Glutamatergic neuron (in vitro differentiated cells): ENCODE results near the gene TRUB1. TPM values are rescaled to one million over a fixed set of nuclear protein-coding genes. Genes with fewer than 3 reads are reported as not detected.

Experiments used
- DNase-seq: peaks from one replicate; pipeline ENCODE4 v3.0.0; 2022
- H3K27ac Mint-ChIP-seq: one replicate; pipeline ENCODE4 v1.8.0; 2020; ENCODE audit warnings: mild to moderate bottlenecking, mixed read lengths, inconsistent platforms; ENCODE audit not compliant: unreplicated experiment
- H3K27me3 Mint-ChIP-seq: one replicate; pipeline ENCODE4 v1.8.0; 2020; ENCODE audit warnings: mild to moderate bottlenecking, moderate library complexity, mixed read lengths, inconsistent platforms; ENCODE audit not compliant: unreplicated experiment
- H3K36me3 Mint-ChIP-seq: one replicate; pipeline ENCODE4 v1.8.0; 2020; ENCODE audit warnings: mild to moderate bottlenecking, mixed read lengths, inconsistent platforms; ENCODE audit not compliant: unreplicated experiment
- H3K4me1 Mint-ChIP-seq: one replicate; pipeline ENCODE4 v1.8.0; 2020; ENCODE audit warnings: mild to moderate bottlenecking, low read depth, mixed read lengths, inconsistent platforms; ENCODE audit not compliant: unreplicated experiment
- H3K4me3 Mint-ChIP-seq: one replicate; pipeline ENCODE4 v1.8.0; 2020; ENCODE audit warnings: mild to moderate bottlenecking, mixed read lengths, inconsistent platforms; ENCODE audit not compliant: unreplicated experiment
- H3K9me3 Mint-ChIP-seq: one replicate; pipeline ENCODE4 v1.8.0; 2020; ENCODE audit warnings: mild to moderate bottlenecking, moderate library complexity, mixed read lengths, inconsistent platforms; ENCODE audit not compliant: unreplicated experiment
- total RNA-seq: library from RNA; stranded (reverse); fragmentation: NEBNext Ultra II Directional; extraction: Animal tissue kit (Norgen Biotek cat#: 25700); gene quantifications from one replicate; pipeline ENCODE4 v1.2.1, GENCODE V29; 2021; ENCODE audit not compliant: unreplicated experiment
- TF ChIP-seq, protein P1 (sequence below): fragments of 200-600 bp; sonication (generic); IDR thresholded peaks from one replicate; pipeline ENCODE4 v1.5.0; 2021; ENCODE audit not compliant: partially characterized antibody, unreplicated experiment

TRUB1 gene
- total RNA-seq, 1 donor from 2014 or later: 32.8 TPM

DNA sequence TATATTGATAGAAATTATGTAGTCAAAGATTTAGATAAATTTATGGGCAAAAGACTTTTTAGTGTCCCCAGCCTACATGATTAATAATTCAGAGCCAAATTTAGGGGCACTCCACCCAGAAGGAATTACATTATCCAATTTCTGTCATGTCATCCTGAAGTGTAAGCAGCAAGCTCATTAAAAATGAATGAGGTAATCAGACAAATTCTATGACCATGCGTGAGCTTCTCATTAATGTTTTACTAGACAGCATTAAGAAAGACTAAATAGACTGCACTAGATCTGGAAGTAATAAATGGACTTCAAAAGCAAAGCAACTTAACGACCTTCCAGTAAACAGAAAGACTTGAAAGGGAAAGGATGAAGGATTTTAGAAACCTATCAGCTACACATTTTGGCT lies 22.7 kb upstream of the TRUB1 start:
- TF ChIP-seq, protein P1, sequence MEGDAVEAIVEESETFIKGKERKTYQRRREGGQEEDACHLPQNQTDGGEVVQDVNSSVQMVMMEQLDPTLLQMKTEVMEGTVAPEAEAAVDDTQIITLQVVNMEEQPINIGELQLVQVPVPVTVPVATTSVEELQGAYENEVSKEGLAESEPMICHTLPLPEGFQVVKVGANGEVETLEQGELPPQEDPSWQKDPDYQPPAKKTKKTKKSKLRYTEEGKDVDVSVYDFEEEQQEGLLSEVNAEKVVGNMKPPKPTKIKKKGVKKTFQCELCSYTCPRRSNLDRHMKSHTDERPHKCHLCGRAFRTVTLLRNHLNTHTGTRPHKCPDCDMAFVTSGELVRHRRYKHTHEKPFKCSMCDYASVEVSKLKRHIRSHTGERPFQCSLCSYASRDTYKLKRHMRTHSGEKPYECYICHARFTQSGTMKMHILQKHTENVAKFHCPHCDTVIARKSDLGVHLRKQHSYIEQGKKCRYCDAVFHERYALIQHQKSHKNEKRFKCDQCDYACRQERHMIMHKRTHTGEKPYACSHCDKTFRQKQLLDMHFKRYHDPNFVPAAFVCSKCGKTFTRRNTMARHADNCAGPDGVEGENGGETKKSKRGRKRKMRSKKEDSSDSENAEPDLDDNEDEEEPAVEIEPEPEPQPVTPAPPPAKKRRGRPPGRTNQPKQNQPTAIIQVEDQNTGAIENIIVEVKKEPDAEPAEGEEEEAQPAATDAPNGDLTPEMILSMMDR: no peak
- Mint-ChIP-seq H3K27me3 (no peaks in the 10 kb centered on the region), H3K36me3 (no peaks in the 10 kb centered on the region), H3K27ac (no peak overlapping the region), H3K9me3 (no peaks in the 10 kb centered on the region), H3K4me3 (peak overlapping the region; percentile 67), H3K4me1 (peaks cover 13% of the 10 kb centered on the region)
- DNase-seq: no peak

DNA sequence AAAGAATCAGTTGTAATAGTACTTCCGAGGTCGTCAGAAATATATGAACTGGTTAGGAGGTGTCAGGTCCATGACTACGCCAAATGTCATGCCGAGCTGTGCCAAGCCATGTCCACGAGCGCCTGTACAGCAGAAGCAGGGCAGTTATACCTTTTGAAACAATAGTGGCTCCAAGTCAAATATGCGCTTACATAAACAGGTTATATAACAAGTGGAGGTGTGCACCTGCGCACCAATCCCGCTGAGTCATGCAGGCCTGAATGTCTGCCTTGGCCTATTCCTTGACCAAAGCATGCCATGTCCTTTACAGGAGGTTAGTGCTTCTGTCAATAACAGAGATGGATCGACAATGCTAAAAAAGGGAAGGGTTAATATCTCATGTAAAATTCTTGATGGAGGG lies 21.3 kb upstream of the TRUB1 start:
- no peak for DNase-seq
- no peaks in the 10 kb centered on the region for H3K9me3 Mint-ChIP-seq
- peaks cover 13% of the 10 kb centered on the region for H3K4me1 Mint-ChIP-seq
- TF ChIP-seq, protein P1: no peak
- H3K36me3 Mint-ChIP-seq: no peaks in the 10 kb centered on the region
- no peaks in the 10 kb centered on the region for H3K27me3 Mint-ChIP-seq
- no peak overlapping the region for H3K27ac Mint-ChIP-seq
- no peak overlapping the region for H3K4me3 Mint-ChIP-seq

DNA sequence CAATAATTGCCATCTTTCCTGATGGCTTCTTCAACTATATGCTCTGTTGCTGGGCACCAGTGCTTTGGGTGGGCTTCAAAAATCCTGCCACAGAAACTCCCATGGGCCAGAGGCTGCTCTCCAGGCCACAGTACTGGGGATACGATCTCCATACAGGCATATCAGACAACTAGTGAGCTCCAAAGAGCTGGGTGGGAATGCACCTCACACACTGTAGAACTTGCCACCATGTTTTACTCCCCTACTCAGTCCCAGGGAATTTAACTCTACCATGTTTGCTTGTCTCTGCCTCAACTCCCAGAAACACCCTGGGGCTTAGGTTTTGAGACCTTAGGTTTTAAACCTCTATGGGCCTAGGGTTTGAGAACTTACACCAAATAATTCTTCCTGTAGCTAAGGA lies 20.5 kb upstream of the TRUB1 start:
- no peaks in the 10 kb centered on the region for H3K27me3 Mint-ChIP-seq
- H3K27ac Mint-ChIP-seq: no peak overlapping the region
- DNase-seq: no peak
- H3K9me3 Mint-ChIP-seq: no peaks in the 10 kb centered on the region
- H3K4me3 Mint-ChIP-seq: no peak overlapping the region
- TF ChIP-seq, protein P1: no peak
- H3K4me1 Mint-ChIP-seq: peaks cover 10% of the 10 kb centered on the region
- no peaks in the 10 kb centered on the region for H3K36me3 Mint-ChIP-seq

DNA sequence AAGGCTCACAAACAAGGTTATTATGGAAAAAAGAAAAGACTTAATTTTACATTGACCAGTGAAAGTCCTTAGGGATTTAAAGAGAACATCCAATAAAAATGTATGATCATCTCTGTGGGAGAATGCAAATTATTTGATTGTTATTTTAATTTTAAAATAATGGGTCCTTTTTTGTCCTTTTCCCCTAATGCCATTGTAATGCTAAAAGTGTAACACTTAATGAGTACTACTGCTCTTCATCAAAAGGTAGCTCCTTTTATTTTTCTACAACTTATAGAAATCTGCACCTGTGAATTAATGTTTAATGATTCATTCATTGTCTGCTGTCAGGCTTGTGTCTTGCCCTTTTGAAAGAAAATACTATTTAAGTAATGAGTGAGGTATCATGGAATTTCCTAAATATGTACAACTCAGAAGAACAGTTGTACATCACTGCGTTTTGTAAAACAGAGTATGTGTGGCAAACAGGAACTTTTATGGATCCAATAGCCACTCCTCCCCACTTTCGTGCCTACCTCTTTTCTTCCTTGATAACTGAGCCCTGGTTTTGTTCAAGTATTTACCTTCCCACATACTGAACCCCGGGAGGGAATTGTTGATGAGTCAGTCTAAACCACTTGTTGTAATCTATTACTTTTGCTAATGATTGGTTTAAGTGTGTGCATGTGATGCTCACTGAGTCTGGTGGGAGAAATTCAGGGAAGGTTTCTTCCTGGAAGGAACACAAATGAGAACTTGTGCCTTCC lies 19.9 kb upstream of the TRUB1 start:
- H3K4me1 Mint-ChIP-seq: peaks cover 10% of the 10 kb centered on the region
- H3K27ac Mint-ChIP-seq: no peak overlapping the region
- no peaks in the 10 kb centered on the region for H3K27me3 Mint-ChIP-seq
- DNase-seq: no peak
- no peak overlapping the region for H3K4me3 Mint-ChIP-seq
- TF ChIP-seq, protein P1: no peak
- H3K36me3 Mint-ChIP-seq: no peaks in the 10 kb centered on the region
- H3K9me3 Mint-ChIP-seq: no peaks in the 10 kb centered on the region

DNA sequence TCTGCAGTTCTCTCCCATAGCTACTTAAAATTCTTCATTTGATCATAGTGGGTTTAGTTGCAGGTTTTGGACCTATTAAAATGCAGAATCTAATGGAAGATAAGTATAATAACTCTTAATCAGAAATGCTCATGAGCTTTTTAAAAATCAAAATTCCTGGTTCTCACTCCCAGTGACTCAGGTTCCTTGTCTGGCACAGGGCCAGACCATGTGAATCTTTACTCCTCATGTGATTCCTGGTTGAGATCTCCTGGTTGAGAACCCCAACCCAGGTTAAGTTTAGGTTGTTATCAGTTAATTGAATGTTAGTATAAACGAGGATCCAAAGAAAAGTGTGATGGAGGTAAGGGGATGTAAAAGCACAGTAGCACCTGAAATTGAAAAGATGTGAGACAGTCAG lies 17.5 kb upstream of the TRUB1 start:
- Mint-ChIP-seq H3K4me3 (no peak overlapping the region), H3K36me3 (no peaks in the 10 kb centered on the region), H3K27me3 (no peaks in the 10 kb centered on the region), H3K27ac (no peak overlapping the region), H3K4me1 (peaks cover 6% of the 10 kb centered on the region), H3K9me3 (peaks cover 2% of the 10 kb centered on the region)
- TF ChIP-seq, protein P1: no peak
- DNase-seq: no peak
